AG04450 (cell line): ENCODE measurements around the gene KLK14. TPM values are rescaled to one million over a fixed set of nuclear protein-coding genes. Genes with fewer than 3 reads are reported as not detected.

ENCODE experiments used
- CTCF ChIA-PET: fragments of 300-600, 350-600 bp; formaldehyde crosslinking; extraction: SDS; loops from one replicate; lab custom pipeline; 2022; ENCODE audit warnings: antibody characterized with exemption, inconsistent platforms; lab: Charles Lee
- POLR2A ChIA-PET: fragments of 350-600 bp; formaldehyde crosslinking; extraction: SDS; loops from one replicate; lab custom pipeline; 2021; ENCODE audit warnings: antibody characterized with exemption, inconsistent platforms; lab: Yijun Ruan, JAX
- DNase-seq: peaks from one replicate; pipeline ENCODE4 v3.0.0-alpha.2; 2011; ENCODE audit warnings: low read depth, low spot score
- H3K27ac ChIP-seq: one replicate; pipeline ENCODE4 v1.5.1; 2012; ENCODE audit warnings: low read depth, low read length, control low read depth
- H3K27me3 ChIP-seq: one replicate; pipeline ENCODE4 v1.6.0; 2012; ENCODE audit warnings: low read length; ENCODE audit not compliant: control insufficient read depth, insufficient read depth
- H3K4me3 ChIP-seq: 2 replicates; pipeline ENCODE4 v1.5.1; 2011; ENCODE audit warnings: mild to moderate bottlenecking, low read depth, low read length, control low read depth
- H3K9me3 ChIP-seq: 2 replicates; pipeline ENCODE4 v1.5.1; 2012; ENCODE audit warnings: low read length; ENCODE audit not compliant: control insufficient read depth, insufficient read depth
- polyA minus RNA-seq: library from RNA; depleted of rRNA, polyadenylated mRNA; stranded (reverse); fragments of >200 nt; gene quantifications from 2 replicates; pipeline ENCODE4 v1.2.3, GENCODE V29; 2011; rRNA and poly(A)+ RNA removed
- polyA plus RNA-seq: library from polyadenylated mRNA; depleted of rRNA; stranded (reverse); fragments of >200 nt; gene quantifications from 2 replicates; pipeline ENCODE4 v1.2.3, GENCODE V29; 2011; rRNA removed
- TF ChIP-seq, protein P1 (sequence below): IDR thresholded peaks from 2 replicates; pipeline ENCODE4 v1.5.1; 2011; ENCODE audit warnings: low read depth, low read length, control low read depth, inconsistent platforms

KLK14 gene
- polyA plus RNA-seq: not detected in 2 replicates
- not detected in 2 replicates for polyA minus RNA-seq

GRCh38 chr19:51082611-51083010, at the start of gene KLK14:
KLK14 (minus strand) TSS chr19:51082887; CDS start chr19:51082614, 273 bp downstream.
- no peak within 1 kb of the TSS for H3K27ac ChIP-seq
- TF ChIP-seq, protein P1, sequence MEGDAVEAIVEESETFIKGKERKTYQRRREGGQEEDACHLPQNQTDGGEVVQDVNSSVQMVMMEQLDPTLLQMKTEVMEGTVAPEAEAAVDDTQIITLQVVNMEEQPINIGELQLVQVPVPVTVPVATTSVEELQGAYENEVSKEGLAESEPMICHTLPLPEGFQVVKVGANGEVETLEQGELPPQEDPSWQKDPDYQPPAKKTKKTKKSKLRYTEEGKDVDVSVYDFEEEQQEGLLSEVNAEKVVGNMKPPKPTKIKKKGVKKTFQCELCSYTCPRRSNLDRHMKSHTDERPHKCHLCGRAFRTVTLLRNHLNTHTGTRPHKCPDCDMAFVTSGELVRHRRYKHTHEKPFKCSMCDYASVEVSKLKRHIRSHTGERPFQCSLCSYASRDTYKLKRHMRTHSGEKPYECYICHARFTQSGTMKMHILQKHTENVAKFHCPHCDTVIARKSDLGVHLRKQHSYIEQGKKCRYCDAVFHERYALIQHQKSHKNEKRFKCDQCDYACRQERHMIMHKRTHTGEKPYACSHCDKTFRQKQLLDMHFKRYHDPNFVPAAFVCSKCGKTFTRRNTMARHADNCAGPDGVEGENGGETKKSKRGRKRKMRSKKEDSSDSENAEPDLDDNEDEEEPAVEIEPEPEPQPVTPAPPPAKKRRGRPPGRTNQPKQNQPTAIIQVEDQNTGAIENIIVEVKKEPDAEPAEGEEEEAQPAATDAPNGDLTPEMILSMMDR: no peak
- POLR2A ChIA-PET: no interaction called here
- peaks cover 10% of the 10 kb centered on the region; the same call in 1 of the 2 replicates for H3K9me3 ChIP-seq
- DNase-seq: no peak
- CTCF ChIA-PET: no interaction called here
- H3K27me3 ChIP-seq: no peaks in the 10 kb centered on the region
- H3K4me3 ChIP-seq: no peak within 1 kb of the TSS

GRCh38 chr19:51131780-51132680, 49.3 kb upstream of the KLK14 start:
- POLR2A ChIA-PET: interaction anchor here (0.9 kb wide), 1 partner anchor 20 kb away, joined by 3 read pairs; no protein-coding TSS in a partner anchor
- CTCF ChIA-PET: interaction anchor here (1.6 kb wide), 1 partner anchor 111 kb away, joined by 5 read pairs; no protein-coding TSS in a partner anchor
- H3K27ac ChIP-seq: no peak overlapping the region
- no peak overlapping the region for H3K4me3 ChIP-seq
- no peaks in the 10 kb centered on the region for H3K27me3 ChIP-seq
- no peaks in the 10 kb centered on the region for H3K9me3 ChIP-seq
- DNase-seq: peak; percentile 42
- TF ChIP-seq, protein P1: peak; percentile 16; the same call in 1 of the 2 replicates

DNA sequence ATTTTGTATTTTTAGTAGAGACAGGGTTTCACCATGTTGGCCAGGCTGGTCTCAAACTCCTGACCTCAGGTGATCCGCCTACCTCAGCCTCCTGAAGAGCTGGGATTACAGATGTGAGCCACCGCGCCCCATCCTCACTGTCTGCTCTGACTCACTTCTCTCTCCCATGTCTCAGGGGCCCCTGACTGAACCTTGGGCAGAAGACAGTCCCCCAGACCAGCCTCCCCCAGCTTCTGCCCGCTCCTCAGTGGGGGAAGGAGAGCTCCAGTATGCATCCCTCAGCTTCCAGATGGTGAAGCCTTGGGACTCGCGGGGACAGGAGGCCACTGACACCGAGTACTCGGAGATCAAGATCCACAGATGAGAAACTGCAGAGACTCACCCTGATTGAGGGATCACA, 47.0 kb upstream of the KLK14 start:
- Histone ChIP-seq H3K9me3 (no peaks in the 10 kb centered on the region), H3K4me3 (no peak overlapping the region), H3K27me3 (no peaks in the 10 kb centered on the region), H3K27ac (no peak overlapping the region)
- TF ChIP-seq, protein P1: no peak
- DNase-seq: no peak
- CTCF ChIA-PET: interaction anchor here (1.3 kb wide), 2 partner anchors 108 to 385 kb away, joined by 3 read pairs; no protein-coding TSS in a partner anchor
- POLR2A ChIA-PET: interaction anchor here (0.6 kb wide), 1 partner anchor 59 kb away, joined by 5 read pairs; no protein-coding TSS in a partner anchor

- Histone ChIP-seq H3K4me3 (no peak overlapping the region), H3K27ac (no peak overlapping the region), H3K9me3 (no peaks in the 10 kb centered on the region), H3K27me3 (no peaks in the 10 kb centered on the region)
- DNase-seq: no peak
- ChIA-PET POLR2A (no interaction called here), CTCF (interaction anchor here (0.6 kb wide), 1 partner anchor 443 kb away, joined by 4 read pairs; the partner anchor contains the start of gene ZNF175)
- TF ChIP-seq, protein P1: no peak
These were observed 45.5 kb upstream of the KLK14 start for GRCh38 chr19:51128227-51128626.

- no peak for DNase-seq
These were observed 45.1 kb upstream of the KLK14 start for GRCh38 chr19:51127755-51128154.

More at GRCh38 chr19:51127755-51128154, 45.1 kb upstream of the KLK14 start:
- Histone ChIP-seq H3K27ac (no peak overlapping the region), H3K9me3 (no peaks in the 10 kb centered on the region), H3K27me3 (no peaks in the 10 kb centered on the region), H3K4me3 (no peak overlapping the region)
- CTCF ChIA-PET: no interaction called here
- POLR2A ChIA-PET: no interaction called here
- TF ChIP-seq, protein P1: no peak
